Endodermal cell (in vitro differentiated cells): ENCODE data around the gene CNDP2. TPM values are rescaled to one million over a fixed set of nuclear protein-coding genes. Genes with fewer than 3 reads are reported as not detected.

Experiments used
- DNase-seq: peaks from one replicate; pipeline ENCODE4 v3.0.0-alpha.2; 2017
- H3K27ac ChIP-seq: 2 replicates; pipeline ENCODE4 v1.5.1; 2013; ENCODE audit warnings: mild to moderate bottlenecking, low read depth, low read length, moderate library complexity
- H3K27me3 ChIP-seq: 2 replicates; pipeline ENCODE4 v1.6.1; 2013; ENCODE audit warnings: mild to moderate bottlenecking, low read length, moderate library complexity; ENCODE audit not compliant: insufficient read depth, control insufficient read depth, poor library complexity, severe bottlenecking
- H3K36me3 ChIP-seq: 2 replicates; pipeline ENCODE4 v1.7.0; 2013; ENCODE audit warnings: mild to moderate bottlenecking, low read length, moderate library complexity; ENCODE audit not compliant: control insufficient read depth, insufficient read depth
- H3K4me1 ChIP-seq: one replicate; pipeline ENCODE4 v1.7.0; 2013; ENCODE audit warnings: low read length; ENCODE audit not compliant: control insufficient read depth, insufficient read depth
- H3K4me3 ChIP-seq: 2 replicates; pipeline ENCODE4 v1.5.1; 2013; ENCODE audit warnings: mild to moderate bottlenecking, low read length, moderate library complexity
- H3K9ac ChIP-seq: 2 replicates; pipeline ENCODE4 v1.6.1; 2013; ENCODE audit warnings: mild to moderate bottlenecking, low read length, moderate library complexity; ENCODE audit not compliant: poor library complexity, severe bottlenecking; ENCODE audit errors: extremely low read depth
- H3K9me3 ChIP-seq: 2 replicates; pipeline ENCODE4 v1.6.1; 2013; ENCODE audit warnings: mild to moderate bottlenecking, low read length, moderate library complexity; ENCODE audit not compliant: control insufficient read depth
- H3K27ac Mint-ChIP-seq: 2 replicates; pipeline ENCODE4 v1.8.0; 2020; ENCODE audit warnings: mixed read lengths
- H3K27me3 Mint-ChIP-seq: 2 replicates; pipeline ENCODE4 v1.8.0; 2021; ENCODE audit warnings: mild to moderate bottlenecking, mixed read lengths; ENCODE audit not compliant: insufficient read depth
- H3K36me3 Mint-ChIP-seq: 2 replicates; pipeline ENCODE4 v1.8.0; 2020; ENCODE audit warnings: low read depth, mixed read lengths
- H3K4me1 Mint-ChIP-seq: 2 replicates; pipeline ENCODE4 v1.8.0; 2020; ENCODE audit warnings: mixed read lengths
- H3K4me3 Mint-ChIP-seq: 2 replicates; pipeline ENCODE4 v1.8.0; 2020; ENCODE audit warnings: mild to moderate bottlenecking, moderate library complexity, mixed read lengths
- H3K9me3 Mint-ChIP-seq: 2 replicates; pipeline ENCODE4 v1.8.0; 2020; ENCODE audit warnings: mild to moderate bottlenecking, mixed read lengths
- CTCF ChIP-seq: fragments of 200-600 bp; sonication (generic); conservative IDR thresholded peaks from 2 replicates; pipeline ENCODE4 v1.5.0; 2021; ENCODE audit warnings: antibody characterized with exemption, mild to moderate bottlenecking
- WGBS, 2 experiments: methylation state at CpG; one replicate each; pipeline versions ENCODE4 v1.1.5 to v1.1.7; 2013; ENCODE audit warnings: missing lambda C conversion rate in 2 of 2, mixed read lengths in 1 of 2; ENCODE audit not compliant: insufficient coverage in 1 of 2, insufficient read length in 1 of 2; 5-methylcytosine and 5-hydroxymethylcytosine counted together
- total RNA-seq, 2 donors: library from RNA; stranded (reverse); fragmentation: NEBNext Ultra II Directional in 1 of 2; extraction: Animal tissue kit (Norgen Biotek cat#: 25700) in 1 of 2; gene quantifications; 2 replicates in 1 of 2; 3 replicates in 1 of 2; pipeline ENCODE4 v1.2.1, GENCODE V29; 2021

CNDP2 gene
- total RNA-seq, 2 donors from 2014 or later: 385 to 416 TPM

- TF ChIP-seq CTCF: no peak
- no peaks in the 10 kb centered on the region for H3K36me3 ChIP-seq
- no peaks in the 10 kb centered on the region for H3K27me3 ChIP-seq
- H3K4me1 Mint-ChIP-seq: no peaks in the 10 kb centered on the region
- H3K4me3 Mint-ChIP-seq: no peak overlapping the region
- peaks cover 34% of the 10 kb centered on the region for H3K9me3 ChIP-seq
- DNase-seq: peak; percentile 33
- H3K4me3 ChIP-seq: no peak overlapping the region
- no peak overlapping the region for H3K27ac ChIP-seq
- no peaks in the 10 kb centered on the region for H3K4me1 ChIP-seq
- H3K9me3 Mint-ChIP-seq: peaks cover 44% of the 10 kb centered on the region
- peaks cover 4% of the 10 kb centered on the region for H3K36me3 Mint-ChIP-seq
- 84 to 89% methylated on average over 8 of the region's 8 CpGs for WGBS, 2 experiments
- H3K9ac ChIP-seq: no peak overlapping the region
- H3K27ac Mint-ChIP-seq: no peak overlapping the region
- H3K27me3 Mint-ChIP-seq: peaks cover 17% of the 10 kb centered on the region
Measured at GRCh38 chr18:74544898-74545297, 48.7 kb downstream of the CNDP2 start.

DNA sequence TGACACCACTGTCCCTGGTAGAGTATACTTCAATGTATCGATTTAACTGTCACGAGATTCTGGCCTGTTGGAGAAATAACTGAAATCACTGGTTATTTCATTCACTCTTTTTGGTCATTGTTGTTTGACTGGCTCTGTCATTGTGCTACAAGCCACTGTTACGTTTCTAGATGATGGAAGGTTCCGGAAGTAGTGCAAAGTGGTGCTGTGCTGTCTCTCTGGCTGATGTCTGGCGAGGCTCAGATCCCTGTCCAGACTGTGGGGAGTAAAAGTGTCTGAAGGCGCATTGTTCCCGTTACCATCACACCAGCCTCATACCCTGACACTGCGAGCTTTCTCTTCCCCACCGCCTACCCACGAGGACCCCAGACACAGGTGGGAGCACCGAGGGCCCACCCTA is 49.8 kb downstream of the CNDP2 start:
- 95 to 100% methylated on average over 4 to 11 of the region's 11 CpGs for WGBS, 2 experiments
- H3K4me3 Mint-ChIP-seq: no peak overlapping the region

GRCh38 chr18:74546751-74547530 is 50.8 kb downstream of the CNDP2 start:
- Histone ChIP-seq H3K36me3 (no peaks in the 10 kb centered on the region), H3K9me3 (peaks cover 49% of the 10 kb centered on the region), H3K4me3 (no peak overlapping the region), H3K9ac (no peak overlapping the region), H3K27me3 (no peaks in the 10 kb centered on the region), H3K27ac (no peak overlapping the region), H3K4me1 (no peaks in the 10 kb centered on the region)
- Mint-ChIP-seq H3K27ac (no peak overlapping the region), H3K9me3 (peaks cover 64% of the 10 kb centered on the region), H3K4me1 (no peaks in the 10 kb centered on the region), H3K4me3 (no peak overlapping the region), H3K27me3 (peaks cover 17% of the 10 kb centered on the region), H3K36me3 (peaks cover 4% of the 10 kb centered on the region)
- WGBS, 2 experiments: 87 to 91% methylated on average over 7 to 9 of the region's 9 CpGs
- no peak for TF ChIP-seq CTCF
- DNase-seq: no peak

More for the DNA sequence above, 49.8 kb downstream of the CNDP2 start:
- Histone ChIP-seq H3K9me3 (peaks cover 43% of the 10 kb centered on the region), H3K9ac (no peak overlapping the region), H3K27ac (no peak overlapping the region), H3K4me1 (no peaks in the 10 kb centered on the region), H3K4me3 (no peak overlapping the region), H3K36me3 (no peaks in the 10 kb centered on the region), H3K27me3 (no peaks in the 10 kb centered on the region)
- Mint-ChIP-seq H3K4me1 (no peaks in the 10 kb centered on the region), H3K9me3 (peaks cover 55% of the 10 kb centered on the region), H3K27ac (no peak overlapping the region), H3K27me3 (peaks cover 15% of the 10 kb centered on the region), H3K36me3 (peaks cover 4% of the 10 kb centered on the region)
- no peak for DNase-seq
- no peak for TF ChIP-seq CTCF
